HG03469 (cell line): ENCODE data around the gene IRF4.

Experiments used
- ATAC-seq: cut with Tn5 transposase; IDR thresholded peaks from one replicate; pipeline ENCODE4 v1.9.1; 2021; ENCODE audit warnings: mild to moderate bottlenecking, moderate library complexity, moderate number of reproducible peaks; ENCODE audit not compliant: unreplicated experiment

The IRF4 gene

GRCh38 chr6:391559-392440 lies at the start of gene IRF4:
Gene IRF4 (plus strand): TSS chr6:391752. CDS start chr6:393153, 1,401 bp downstream.
- no peak for ATAC-seq

GRCh38 chr6:341914-342831 lies 49.4 kb upstream of the IRF4 start:
- peak; percentile 42 for ATAC-seq

- ATAC-seq: no peak
Measured at GRCh38 chr6:342832-343179, 48.7 kb upstream of the IRF4 start.

- ATAC-seq: no peak
Measured at GRCh38 chr6:343226-343935, 48.2 kb upstream of the IRF4 start.

- no peak for ATAC-seq
Measured at GRCh38 chr6:343960-344815, 47.4 kb upstream of the IRF4 start.

- ATAC-seq: no peak
Measured at GRCh38 chr6:344816-345340, 46.7 kb upstream of the IRF4 start.

- ATAC-seq: no peak
Measured at GRCh38 chr6:345747-346385, 45.7 kb upstream of the IRF4 start.

GRCh38 chr6:346386-347030 lies 45.0 kb upstream of the IRF4 start:
- ATAC-seq: no peak

- peak; percentile 84 for ATAC-seq
Measured at GRCh38 chr6:347232-347631, 44.3 kb upstream of the IRF4 start.

- ATAC-seq: no peak
Measured at GRCh38 chr6:347951-348859, 43.3 kb upstream of the IRF4 start.

GRCh38 chr6:348860-349396 lies 42.6 kb upstream of the IRF4 start:
- no peak for ATAC-seq

- no peak for ATAC-seq
Measured at GRCh38 chr6:349491-349921, 42.0 kb upstream of the IRF4 start.

- ATAC-seq: no peak
Measured at GRCh38 chr6:350371-350770, 41.2 kb upstream of the IRF4 start.

GRCh38 chr6:351011-351866 lies 40.3 kb upstream of the IRF4 start:
- ATAC-seq: no peak

- no peak for ATAC-seq
Measured at GRCh38 chr6:351867-352289, 39.7 kb upstream of the IRF4 start.

- no peak for ATAC-seq
Measured at GRCh38 chr6:352474-352873, 39.1 kb upstream of the IRF4 start.
